A673 (cell line): ENCODE measurements around the gene ME3. TPM values are rescaled to one million over a fixed set of nuclear protein-coding genes. Genes with fewer than 3 reads are reported as not detected.

Source experiments
- BruUV-seq: library from RNA; stranded (reverse); fragments of 400-500 nt; replicated peaks from 2 replicates; lab custom pipeline; 2021; lab: Mats Ljungman, UMichigan
- CTCF ChIA-PET: fragments of 300-600 bp; sonication (Branson Sonifier 250); formaldehyde crosslinking; loops from one replicate; lab custom pipeline; 2022; ENCODE audit warnings: antibody characterized with exemption; lab: Charles Lee
- POLR2A ChIA-PET: fragments of 300-600 bp; sonication (Branson Sonifier 250); formaldehyde crosslinking; loops from one replicate; lab custom pipeline; 2022; ENCODE audit warnings: antibody characterized with exemption; ENCODE audit not compliant: low non-redundant PET; lab: Charles Lee
- DNase-seq: peaks from one replicate; pipeline ENCODE4 v3.0.0-alpha.2; 2015; ENCODE audit warnings: low spot score
- H3K27ac ChIP-seq: fragments of 200-600 bp; sonication (generic); 2 replicates; pipeline ENCODE4 v1.5.1; 2016; ENCODE audit warnings: mixed run types, low read depth, mild to moderate bottlenecking, mixed read lengths, antibody characterized with exemption, low read length; ENCODE audit not compliant: poor library complexity, severe bottlenecking
- H3K27me3 ChIP-seq: fragments of 200-600 bp; sonication (generic); replicated peaks from 2 replicates; pipeline ENCODE4 v1.6.1; 2017; ENCODE audit warnings: mixed run types, low read depth, mild to moderate bottlenecking, mixed read lengths, antibody characterized with exemption, low read length; ENCODE audit not compliant: insufficient read depth, poor library complexity
- H3K36me3 ChIP-seq: fragments of 200-600 bp; sonication (generic); 2 replicates; pipeline ENCODE4 v1.6.1; 2016; ENCODE audit warnings: mixed run types, mild to moderate bottlenecking, mixed read lengths, antibody characterized with exemption, low read length; ENCODE audit not compliant: insufficient read depth, poor library complexity, severe bottlenecking
- H3K4me1 ChIP-seq: fragments of 200-600 bp; sonication (generic); 2 replicates; pipeline ENCODE4 v1.6.1; 2017; ENCODE audit warnings: mixed run types, mild to moderate bottlenecking, mixed read lengths, antibody characterized with exemption, low read length; ENCODE audit not compliant: insufficient read depth, poor library complexity, severe bottlenecking
- H3K4me3 ChIP-seq: fragments of 200-600 bp; sonication (generic); 2 replicates; pipeline ENCODE4 v1.5.1; 2016; ENCODE audit warnings: low read depth, mixed run types, mild to moderate bottlenecking, mixed read lengths, low read length; ENCODE audit not compliant: poor library complexity, severe bottlenecking
- H3K9me3 ChIP-seq: fragments of 200-600 bp; sonication (generic); 2 replicates; pipeline ENCODE4 v1.6.1; 2016; ENCODE audit warnings: mixed run types, low read depth, mild to moderate bottlenecking, mixed read lengths, antibody characterized with exemption, low read length; ENCODE audit not compliant: poor library complexity, severe bottlenecking
- EZH2 ChIP-seq: fragments of 200-600 bp; sonication (generic); IDR thresholded peaks from 2 replicates; pipeline ENCODE4 v1.6.1; 2017; ENCODE audit warnings: borderline replicate concordance, low read depth, mild to moderate bottlenecking, mixed read lengths, antibody characterized with exemption, low read length; ENCODE audit not compliant: poor library complexity, severe bottlenecking
- intact Hi-C: fragments of 100-400 bp; cut with micrococcal nuclease; formaldehyde crosslinking; loops from one replicate; pipeline ENCODE4 v1.10.0; 2022; ENCODE audit not compliant: unreplicated experiment
- total RNA-seq: library from RNA; stranded (reverse); gene quantifications from 2 replicates; pipeline ENCODE4 v1.2.3, GENCODE V29; 2021
- TF ChIP-seq, protein P1 (sequence below): fragments of 300-800, 200-600 bp; sonication (generic); conservative IDR thresholded peaks from 2 replicates; pipeline ENCODE4 v1.5.1; 2017; ENCODE audit warnings: low read depth, mild to moderate bottlenecking, antibody characterized with exemption, low read length, moderate library complexity, mixed read lengths

ME3 gene
- total RNA-seq, 1 experiment from 2014 or later: 7.6 TPM

DNA sequence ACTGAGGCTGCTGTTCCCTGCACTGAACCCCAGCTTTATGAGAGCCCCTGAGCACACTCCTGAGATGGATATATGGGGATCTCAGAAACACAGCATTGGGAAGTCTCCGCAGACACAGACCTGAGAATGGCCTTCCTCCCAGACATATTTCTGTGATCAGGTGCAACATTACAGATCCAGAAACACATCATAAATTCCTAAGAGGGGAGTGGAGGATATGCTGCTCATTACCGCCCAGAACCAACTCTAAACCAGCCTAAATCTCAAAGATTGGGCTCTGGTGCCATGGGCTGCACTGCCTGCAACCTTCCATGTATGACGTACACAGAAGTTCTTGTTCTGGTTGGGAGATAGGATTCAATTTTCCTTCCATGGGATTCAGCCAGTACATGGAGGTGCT lies 102.0 kb downstream of the ME3 start:
- no peaks in the 10 kb centered on the region for H3K9me3 ChIP-seq
- intact Hi-C loops: loop anchor here (2.0 kb wide), 1 partner anchor 114 kb away; no protein-coding TSS in a partner anchor

DNA sequence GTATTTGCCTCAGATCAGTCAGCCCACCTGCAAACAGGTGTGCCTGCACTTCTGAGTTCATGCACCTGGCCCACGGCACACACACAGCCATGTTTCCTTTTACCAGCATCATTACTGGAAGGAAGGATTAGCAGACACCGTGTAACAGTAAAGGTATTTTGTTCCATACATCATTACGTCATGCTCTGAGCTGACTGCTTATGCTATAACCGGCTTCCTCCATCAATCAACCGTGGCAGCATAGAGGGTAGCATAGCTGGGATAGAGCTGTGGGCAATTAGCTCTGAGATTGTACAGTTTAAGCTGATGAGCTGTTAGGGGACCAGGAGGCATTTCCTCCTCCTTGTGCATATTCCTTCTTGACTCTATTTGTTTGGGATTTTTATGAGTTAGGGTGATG lies 102.4 kb downstream of the ME3 start:
- POLR2A ChIA-PET: no interaction called here
- intact Hi-C loops: loop anchor here (2.0 kb wide), 1 partner anchor 113 kb away; no protein-coding TSS in a partner anchor
- no TSS peak for BruUV-seq
- Histone ChIP-seq H3K4me3 (no peak overlapping the region), H3K36me3 (no peaks in the 10 kb centered on the region), H3K4me1 (peaks cover 11% of the 10 kb centered on the region), H3K27ac (no peak overlapping the region), H3K27me3 (no peaks in the 10 kb centered on the region), H3K9me3 (no peaks in the 10 kb centered on the region)
- DNase-seq: peak; percentile 68
- TF ChIP-seq EZH2: no peak
- TF ChIP-seq, protein P1, sequence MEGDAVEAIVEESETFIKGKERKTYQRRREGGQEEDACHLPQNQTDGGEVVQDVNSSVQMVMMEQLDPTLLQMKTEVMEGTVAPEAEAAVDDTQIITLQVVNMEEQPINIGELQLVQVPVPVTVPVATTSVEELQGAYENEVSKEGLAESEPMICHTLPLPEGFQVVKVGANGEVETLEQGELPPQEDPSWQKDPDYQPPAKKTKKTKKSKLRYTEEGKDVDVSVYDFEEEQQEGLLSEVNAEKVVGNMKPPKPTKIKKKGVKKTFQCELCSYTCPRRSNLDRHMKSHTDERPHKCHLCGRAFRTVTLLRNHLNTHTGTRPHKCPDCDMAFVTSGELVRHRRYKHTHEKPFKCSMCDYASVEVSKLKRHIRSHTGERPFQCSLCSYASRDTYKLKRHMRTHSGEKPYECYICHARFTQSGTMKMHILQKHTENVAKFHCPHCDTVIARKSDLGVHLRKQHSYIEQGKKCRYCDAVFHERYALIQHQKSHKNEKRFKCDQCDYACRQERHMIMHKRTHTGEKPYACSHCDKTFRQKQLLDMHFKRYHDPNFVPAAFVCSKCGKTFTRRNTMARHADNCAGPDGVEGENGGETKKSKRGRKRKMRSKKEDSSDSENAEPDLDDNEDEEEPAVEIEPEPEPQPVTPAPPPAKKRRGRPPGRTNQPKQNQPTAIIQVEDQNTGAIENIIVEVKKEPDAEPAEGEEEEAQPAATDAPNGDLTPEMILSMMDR: no peak
- CTCF ChIA-PET: no interaction called here

More for the DNA sequence above, 102.0 kb downstream of the ME3 start:
- TF ChIP-seq EZH2: no peak
- TF ChIP-seq, protein P1: no peak
- CTCF ChIA-PET: no interaction called here
- no peak overlapping the region for H3K27ac ChIP-seq
- no peaks in the 10 kb centered on the region for H3K36me3 ChIP-seq
- H3K4me3 ChIP-seq: no peak overlapping the region
- H3K4me1 ChIP-seq: peaks cover 11% of the 10 kb centered on the region
- no peaks in the 10 kb centered on the region for H3K27me3 ChIP-seq
- DNase-seq: no peak
- POLR2A ChIA-PET: no interaction called here
- BruUV-seq: no TSS peak

DNA sequence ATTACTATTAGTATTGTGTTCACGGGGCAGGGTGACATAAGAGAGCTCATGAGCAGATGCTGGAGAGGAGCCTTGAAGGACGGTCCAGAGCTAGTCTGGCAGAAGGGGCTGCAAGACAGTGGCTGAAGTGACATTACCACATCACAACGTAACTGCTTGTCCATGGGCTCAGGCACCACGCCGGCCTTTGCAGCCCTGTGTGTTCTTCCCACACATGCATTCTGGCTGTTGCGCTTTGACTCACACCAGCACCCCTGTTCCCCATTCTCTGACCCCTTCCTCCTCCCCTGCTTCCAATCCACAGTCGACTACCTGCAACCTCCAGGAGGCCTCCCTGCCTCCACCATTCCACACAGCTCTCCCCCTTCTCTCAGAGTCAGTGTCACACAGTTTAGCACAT lies 103.3 kb downstream of the ME3 start:
- no peak overlapping the region for H3K27ac ChIP-seq
- no peak for DNase-seq
- no peaks in the 10 kb centered on the region for H3K9me3 ChIP-seq
- TF ChIP-seq, protein P1: no peak
- no peak for TF ChIP-seq EZH2
- intact Hi-C loops: no loop called here
- H3K36me3 ChIP-seq: no peaks in the 10 kb centered on the region
- peaks cover 11% of the 10 kb centered on the region for H3K4me1 ChIP-seq
- no TSS peak for BruUV-seq
- POLR2A ChIA-PET: no interaction called here
- H3K4me3 ChIP-seq: no peak overlapping the region
- H3K27me3 ChIP-seq: no peaks in the 10 kb centered on the region
- CTCF ChIA-PET: no interaction called here
